GM18520 (cell line): ENCODE data around the gene MYL7.

ENCODE experiments used
- ATAC-seq: cut with Tn5 transposase; IDR thresholded peaks from one replicate; pipeline ENCODE4 v1.9.1; 2021; ENCODE audit not compliant: unreplicated experiment

The MYL7 gene

DNA sequence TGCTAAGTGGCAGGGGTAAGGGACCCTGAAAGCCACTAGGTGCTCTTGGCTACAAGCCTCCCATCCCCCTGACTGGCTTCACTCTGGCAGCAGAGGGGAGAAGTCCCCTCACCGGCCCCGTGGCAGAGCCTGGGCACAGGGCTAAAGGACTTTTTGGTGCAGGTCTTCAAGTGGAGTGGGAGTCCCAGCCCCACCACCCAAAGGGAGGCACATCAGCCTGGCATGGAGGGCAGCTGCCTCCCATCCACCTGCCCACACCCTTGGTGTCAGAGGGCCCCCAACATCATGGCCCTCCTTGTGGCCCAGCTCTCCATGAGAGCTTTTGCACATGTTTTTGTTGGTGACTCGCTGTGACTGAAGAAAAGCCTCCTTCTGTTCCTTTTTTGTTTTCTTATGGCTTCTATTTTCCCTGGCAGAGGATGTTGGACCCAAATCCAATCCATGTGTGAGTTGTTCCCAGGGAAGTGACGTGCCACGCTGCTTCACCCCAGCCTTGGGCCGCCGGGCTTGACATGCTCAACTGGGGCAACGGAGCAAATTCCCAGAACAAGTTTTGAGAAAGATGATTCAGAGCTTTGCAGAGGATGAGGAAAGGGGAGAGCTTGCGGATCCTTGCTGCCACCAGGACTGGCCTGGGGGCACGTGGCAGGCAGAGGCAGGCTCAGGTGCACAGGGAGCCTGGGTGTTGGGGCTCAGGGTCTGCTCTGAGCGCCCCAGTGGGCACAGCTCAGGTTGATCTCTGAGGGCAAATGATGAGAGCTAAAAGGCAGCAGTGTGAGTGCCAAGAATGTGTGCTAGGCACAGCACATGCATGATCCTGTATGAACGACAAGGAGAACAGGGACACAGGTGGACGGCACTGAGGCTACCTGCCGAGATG lies 38.9 kb downstream of the MYL7 start:
- ATAC-seq = no peak

DNA sequence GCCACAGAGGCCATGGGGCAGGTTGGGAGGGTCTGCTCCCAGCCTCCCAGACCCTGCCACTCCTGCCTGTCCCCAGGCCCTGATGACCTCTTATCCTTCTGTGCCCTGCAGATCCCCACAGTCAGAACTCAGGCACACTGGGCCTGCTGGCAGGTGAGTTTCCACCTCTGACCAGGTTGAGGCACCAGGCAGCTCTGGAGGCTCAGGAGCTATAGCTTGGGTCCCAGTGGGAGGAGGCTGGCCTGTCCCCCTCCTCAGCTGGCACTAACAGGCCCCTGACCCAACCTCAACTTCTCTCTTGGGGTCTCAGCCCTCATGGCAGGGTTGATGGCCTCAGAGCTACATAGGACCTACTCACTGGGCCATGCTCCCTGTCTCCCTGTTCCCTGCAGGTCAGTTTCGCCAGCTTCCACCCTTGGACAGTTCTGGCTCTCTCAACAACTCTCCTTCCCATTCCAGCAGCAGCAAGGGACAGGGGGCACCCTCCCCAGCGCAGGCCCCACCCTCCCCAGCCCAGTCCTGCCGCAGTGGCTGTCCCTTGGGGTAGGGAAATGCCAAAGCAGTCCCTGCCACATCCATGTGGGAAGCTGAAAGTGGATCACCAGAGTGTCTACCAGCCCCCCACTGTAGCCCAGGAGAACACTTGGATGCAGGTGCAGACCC lies 39.7 kb downstream of the MYL7 start:
- no peak for ATAC-seq

- ATAC-seq = no peak
Observed at GRCh38 chr7:44100458-44101302, 40.5 kb downstream of the MYL7 start.

DNA sequence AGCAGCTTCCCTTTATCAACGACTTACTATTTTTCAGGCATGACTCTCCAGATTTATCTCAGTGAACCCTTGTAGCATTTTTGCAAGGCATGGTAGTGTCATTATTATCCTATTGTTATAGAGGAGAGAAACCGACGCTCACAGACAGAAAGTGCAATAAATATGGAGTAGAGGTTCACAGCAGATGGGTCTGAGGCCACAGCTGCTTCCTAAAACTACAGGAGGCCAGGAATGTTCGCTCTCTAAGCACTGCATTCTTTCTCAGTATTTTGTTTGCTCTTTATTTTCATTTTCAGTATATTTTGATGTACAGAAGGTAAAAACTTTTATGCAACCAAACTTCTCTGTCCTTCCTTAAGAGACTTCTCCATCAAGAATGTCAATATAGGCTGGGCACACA lies 41.5 kb downstream of the MYL7 start:
- ATAC-seq = no peak

- ATAC-seq = no peak
Observed at GRCh38 chr7:44098092-44099068, 42.8 kb downstream of the MYL7 start.

GRCh38 chr7:44097064-44097932 lies 43.8 kb downstream of the MYL7 start:
- ATAC-seq = no peak

DNA sequence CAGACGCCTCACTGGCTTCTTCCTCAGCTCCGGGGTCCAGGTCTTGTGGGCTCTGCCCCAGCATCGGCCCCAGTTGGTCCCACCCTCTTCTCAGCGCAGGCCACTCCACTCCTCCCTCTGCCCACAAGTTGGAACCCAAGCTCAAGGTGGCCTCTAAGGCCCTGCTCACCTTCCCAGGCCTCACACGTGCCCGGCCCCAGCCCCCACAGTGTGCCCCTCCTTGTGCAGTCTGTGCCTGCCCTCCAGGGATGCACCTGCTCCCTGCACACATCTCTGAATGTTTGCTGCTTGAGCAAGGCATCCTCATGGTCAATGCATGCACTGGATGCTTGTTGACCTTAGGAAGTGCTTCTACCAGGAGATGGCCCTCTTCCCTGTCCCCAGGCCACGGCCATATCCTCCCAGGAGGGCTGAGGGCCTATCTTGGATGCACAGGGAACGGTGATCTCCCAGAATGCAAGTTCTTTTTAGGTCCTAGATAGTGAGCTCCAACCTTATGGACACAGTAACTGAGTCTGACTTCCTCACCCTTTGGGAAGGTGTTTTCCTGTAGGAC lies 44.7 kb downstream of the MYL7 start:
- no peak for ATAC-seq

DNA sequence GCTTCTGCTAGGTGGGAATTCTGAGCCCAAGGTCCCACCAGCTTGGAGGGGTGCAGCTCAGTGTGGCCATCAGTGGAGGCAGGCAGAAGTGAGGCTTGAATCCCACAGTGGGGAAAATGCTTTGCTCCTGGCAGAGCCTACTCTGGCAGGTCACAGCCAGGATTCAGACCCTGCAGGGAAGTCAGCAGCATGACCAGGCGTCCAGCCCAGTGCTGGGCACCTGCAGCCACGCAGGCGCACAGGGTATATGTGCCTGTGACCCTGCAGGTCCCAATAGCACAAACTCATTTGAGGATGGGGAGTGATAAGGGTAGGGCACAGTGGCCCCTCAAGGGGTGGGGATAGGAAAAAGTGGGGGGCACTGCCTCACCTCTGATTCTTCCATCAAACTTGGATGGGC lies 45.4 kb downstream of the MYL7 start:
- ATAC-seq = no peak

DNA sequence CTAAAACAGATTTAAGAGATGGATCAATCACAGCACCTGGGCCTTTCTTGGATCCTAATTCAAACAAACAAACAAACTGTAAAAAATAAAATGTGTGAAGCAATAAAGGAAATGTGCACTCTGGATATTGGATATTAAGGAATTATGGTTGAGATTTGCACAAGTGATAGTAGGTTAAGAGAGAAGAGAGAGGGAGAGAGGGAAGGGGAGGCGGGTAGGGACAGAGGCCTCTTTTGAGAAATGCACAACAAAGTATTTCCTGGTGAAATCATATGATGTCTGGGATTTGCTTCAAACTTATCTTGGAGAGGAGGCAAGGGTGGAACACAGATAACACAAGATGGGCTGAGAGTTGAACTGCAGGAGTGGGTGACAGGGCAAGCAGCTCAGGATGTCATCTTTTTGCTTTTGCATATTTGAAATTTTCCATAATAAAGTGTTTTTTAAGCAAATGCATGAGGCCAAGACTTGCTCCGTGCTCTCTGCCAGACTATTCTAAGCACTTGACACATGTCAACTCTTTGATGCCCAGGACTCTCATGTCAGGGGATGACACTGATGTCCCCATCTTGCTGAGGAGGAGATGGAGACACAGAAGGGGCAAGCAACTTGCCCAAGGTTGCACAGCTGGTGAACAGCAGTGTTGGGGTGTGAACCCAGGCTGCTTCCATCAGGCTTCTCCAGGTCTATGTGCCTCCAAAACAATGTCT lies 46.1 kb downstream of the MYL7 start:
- ATAC-seq = no peak

DNA sequence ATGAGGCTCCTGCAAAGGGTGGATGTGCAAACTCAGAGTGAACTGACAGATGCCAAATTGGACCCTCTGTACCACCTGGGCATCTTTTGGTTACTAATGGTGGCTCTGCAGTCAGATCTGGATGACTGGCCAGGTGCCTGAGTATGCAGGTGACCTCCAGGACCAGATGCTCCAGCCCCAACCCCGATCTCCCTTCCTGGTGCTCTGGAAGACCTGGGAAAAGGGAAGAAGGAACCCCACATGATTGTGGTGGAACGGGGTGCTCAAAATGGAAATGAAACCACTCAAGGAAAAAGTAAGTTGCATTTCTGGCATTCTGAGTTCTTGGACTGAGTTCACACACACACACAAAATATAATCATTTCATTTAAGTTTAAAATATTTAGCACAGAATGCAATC lies 46.8 kb downstream of the MYL7 start:
- no peak for ATAC-seq

DNA sequence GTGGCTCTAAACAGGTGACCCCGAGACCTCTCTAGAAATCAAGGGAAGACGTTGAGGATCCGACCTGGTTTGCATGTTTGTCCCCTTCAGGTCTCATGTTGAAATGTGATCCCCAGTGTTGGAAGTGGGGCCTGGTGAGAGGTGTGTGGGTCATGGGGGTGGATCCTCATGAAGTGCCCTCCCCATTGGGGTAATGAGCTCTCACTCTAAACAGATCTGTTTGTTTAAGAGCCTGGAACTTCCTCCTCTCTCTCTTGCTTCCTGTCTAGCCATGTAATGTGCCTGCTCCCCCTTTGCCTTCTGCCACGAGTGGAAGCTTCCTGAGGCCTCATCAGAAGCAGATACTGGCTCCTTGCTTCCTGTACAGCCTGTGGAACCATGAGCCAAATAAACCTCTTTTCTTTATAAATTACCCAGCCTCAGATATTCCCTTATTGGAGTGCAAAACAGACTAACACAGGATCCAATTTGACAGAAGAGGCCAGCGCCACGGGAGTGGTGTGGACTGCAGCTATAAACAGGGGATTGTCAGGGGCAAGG lies 48.0 kb downstream of the MYL7 start:
- ATAC-seq = no peak
